DOHH2 (cell line): ENCODE measurements around the gene SELENOK.

Source experiments
- CTCF ChIP-seq: fragments of 200-600 bp; sonication (generic); IDR thresholded peaks from one replicate; pipeline ENCODE4 v1.5.1; 2014; ENCODE audit warnings: antibody characterized with exemption, mild to moderate bottlenecking, low read depth, low read length; ENCODE audit not compliant: poor library complexity, severe bottlenecking
- EZH2phosphoT487 ChIP-seq: fragments of 200-600 bp; sonication (generic); IDR thresholded peaks from 2 replicates; pipeline ENCODE4 v1.6.1; 2017; ENCODE audit warnings: borderline replicate concordance, mild to moderate bottlenecking, antibody characterized with exemption, low read length, moderate library complexity, mixed read lengths

GRCh38 chr3:53900666-53901331 is 9.1 kb upstream of the SELENOK start:
- TF ChIP-seq CTCF = no peak
- TF ChIP-seq EZH2phosphoT487 = no peak
